ENCODE measurements around the gene UTP15. TPM values are rescaled to one million over a fixed set of nuclear protein-coding genes. Genes with fewer than 3 reads are reported as not detected.

UTP15 gene
- 10.2 and 12.6 TPM in 2 replicates for polyA plus RNA-seq (2012; rRNA removed)
- 6.1 and 7.9 TPM in 2 replicates for polyA plus RNA-seq (2012; cell fraction: cytosol; rRNA removed)
- polyA plus RNA-seq (2012; cell fraction: nucleus; rRNA removed), result 50.8 and 77.7 TPM in 2 replicates

- no peaks in the 10 kb centered on the region for H3K27me3 ChIP-seq (ENCODE audit: insufficient read depth)
- peak; percentile 91 for DNase-seq
- peak within 1 kb of the TSS; percentile 85 to 87 for H3K27ac ChIP-seq (ENCODE audit: low read depth in 2 of 2, low read length in 1 of 2)
- peaks cover 27 to 42% of the 10 kb centered on the region in 2 experiments for H3K36me3 ChIP-seq (replicated peaks in 1 of 2; ENCODE audit: control insufficient read depth in 1 of 2, insufficient read depth in 2 of 2, low read length in 1 of 2)
- peaks cover 77% of the 10 kb centered on the region for H3K79me2 ChIP-seq (ENCODE audit: insufficient read depth)
- peaks cover 9 to 12% of the 10 kb centered on the region in 2 experiments; a peak in 3 of 4 replicates for H3K4me1 ChIP-seq (ENCODE audit: control insufficient read depth in 1 of 2, insufficient read depth in 2 of 2, low read depth in 1 of 2, low read length in 1 of 2)
- peak within 1 kb of the TSS; percentile 94 for H3K4me2 ChIP-seq
- no peaks in the 10 kb centered on the region for H3K9me2 ChIP-seq
- ChIA-PET POLR2A (interaction anchor here (0.7 to 1.6 kb wide), 3 partner anchors 9 to 68 kb away, joined by 3 to 6 read pairs (median 6); partner anchors contain the start of gene BTF3), CTCF (interaction anchor here (0.6 to 2.4 kb wide), 5 partner anchors 11 to 228 kb away, joined by 3 to 13 read pairs (median 4); no protein-coding TSS in a partner anchor)
- H4K20me1 ChIP-seq (ENCODE audit: insufficient read depth), result no peaks in the 10 kb centered on the region
- no peaks in the 10 kb centered on the region for H3K9me3 ChIP-seq
- no peaks in the 10 kb centered on the region for H3F3A ChIP-seq (replicated peaks; ENCODE audit: insufficient read depth)
- 2% methylated on average over 42 of the region's 62 CpGs for WGBS (ENCODE audit: low lambda C conversion rate)
- peak within 1 kb of the TSS; percentile 90 for H3K9ac ChIP-seq
- H2AFZ ChIP-seq (ENCODE audit: low read depth), result peak within 1 kb of the TSS; percentile 92
- H3K4me3 ChIP-seq (ENCODE audit: low read depth in 2 of 2, low read length in 1 of 2), result peak within 1 kb of the TSS; percentile 94 to 99
- TF ChIP-seq FOXM1 (IDR thresholded peaks at IDR 0.05; ENCODE audit: low read depth), result no peak
- TF ChIP-seq ZBTB33 (IDR thresholded peaks at IDR 0.05; ENCODE audit: borderline replicate concordance, low read depth), result 0 out of 2 replicates have a peak, but pooled peaks have one; percentile 19
- no peak for TF ChIP-seq FOXJ3 (CRISPR knock-in tag; IDR thresholded peaks at IDR 0.05)
- peak; percentile 95 for TF ChIP-seq SIN3A (IDR thresholded peaks at IDR 0.05; ENCODE audit: borderline replicate concordance, low read depth, low read length)
- TF ChIP-seq YY1 (IDR thresholded peaks at IDR 0.05; ENCODE audit: low read depth), result no peak
- no peak for TF ChIP-seq NFIC (IDR thresholded peaks at IDR 0.05; ENCODE audit: borderline replicate concordance)
- no peak for TF ChIP-seq EP300 (IDR thresholded peaks at IDR 0.05; ENCODE audit: borderline replicate concordance in 1 of 2, low read depth in 1 of 2, low read length in 1 of 2)
- TF ChIP-seq RFX5 (IDR thresholded peaks at IDR 0.05; ENCODE audit: low read length), result no peak
- TF ChIP-seq USF1 (IDR thresholded peaks at IDR 0.05; ENCODE audit: borderline replicate concordance, low read depth), result peak; percentile 74; the same call in 1 of the 2 replicates
- no peak for TF ChIP-seq JUND (IDR thresholded peaks at IDR 0.05)
- TF ChIP-seq TEAD4 (IDR thresholded peaks at IDR 0.05; ENCODE audit: borderline replicate concordance, insufficient read depth), result no peak
- peak; percentile 44; the same call in 1 of the 2 replicates for TF ChIP-seq TAF1 (IDR thresholded peaks at IDR 0.05; ENCODE audit: borderline replicate concordance, low read depth, low read length)
- no peak for TF ChIP-seq RXRA (IDR thresholded peaks at IDR 0.05; ENCODE audit: borderline replicate concordance, low read depth)
- TF ChIP-seq IRF3 (IDR thresholded peaks at IDR 0.05; ENCODE audit: low read depth, low read length), result no peak
- no peak for TF ChIP-seq MEF2A (IDR thresholded peaks at IDR 0.05; ENCODE audit: borderline replicate concordance, low read depth)
- no peak for TF ChIP-seq PBX3 (IDR thresholded peaks at IDR 0.05)
- TF ChIP-seq GABPA (IDR thresholded peaks at IDR 0.05; ENCODE audit: low read depth), result peak; percentile 73
- TF ChIP-seq NRF1 (IDR thresholded peaks at IDR 0.05; ENCODE audit: low read depth, low read length), result peak; percentile 70
- TF ChIP-seq MAX (IDR thresholded peaks at IDR 0.05; ENCODE audit: low read depth), result peak; percentile 96
- TF ChIP-seq MXI1 (IDR thresholded peaks at IDR 0.05; ENCODE audit: low read depth, low read length), result peak; percentile 100
- no peak for TF ChIP-seq RCOR1 (IDR thresholded peaks at IDR 0.05; ENCODE audit: low read length)
- no peak for TF ChIP-seq CHD2 (IDR thresholded peaks at IDR 0.05; ENCODE audit: low read length, partially characterized antibody)
- no peak for TF ChIP-seq SMC3 (IDR thresholded peaks at IDR 0.05; ENCODE audit: low read depth, low read length)
- no peak for TF ChIP-seq EZH2phosphoT487 (IDR thresholded peaks at IDR 0.05; ENCODE audit: borderline replicate concordance, low read depth)
- TF ChIP-seq USF2 (IDR thresholded peaks at IDR 0.05; ENCODE audit: borderline replicate concordance, low read depth, low read length), result peak; percentile 58
- TF ChIP-seq POLR2AphosphoS5 (IDR thresholded peaks at IDR 0.05; ENCODE audit: low read depth, low read length), result peak; percentile 69
Measured at GRCh38 chr5:73565139-73565968, at the start of gene UTP15, which contains the start of gene ANKRA2. TSS of gene UTP15 (plus strand) at chr5:73565743. CDS start at chr5:73567345, 1,602 bp downstream. TSS of gene ANKRA2 (minus strand) at chr5:73565639. CDS start at chr5:73562881, 2,758 bp downstream.
